ENCODE data around the gene BCORL1.

The BCORL1 gene

DNA sequence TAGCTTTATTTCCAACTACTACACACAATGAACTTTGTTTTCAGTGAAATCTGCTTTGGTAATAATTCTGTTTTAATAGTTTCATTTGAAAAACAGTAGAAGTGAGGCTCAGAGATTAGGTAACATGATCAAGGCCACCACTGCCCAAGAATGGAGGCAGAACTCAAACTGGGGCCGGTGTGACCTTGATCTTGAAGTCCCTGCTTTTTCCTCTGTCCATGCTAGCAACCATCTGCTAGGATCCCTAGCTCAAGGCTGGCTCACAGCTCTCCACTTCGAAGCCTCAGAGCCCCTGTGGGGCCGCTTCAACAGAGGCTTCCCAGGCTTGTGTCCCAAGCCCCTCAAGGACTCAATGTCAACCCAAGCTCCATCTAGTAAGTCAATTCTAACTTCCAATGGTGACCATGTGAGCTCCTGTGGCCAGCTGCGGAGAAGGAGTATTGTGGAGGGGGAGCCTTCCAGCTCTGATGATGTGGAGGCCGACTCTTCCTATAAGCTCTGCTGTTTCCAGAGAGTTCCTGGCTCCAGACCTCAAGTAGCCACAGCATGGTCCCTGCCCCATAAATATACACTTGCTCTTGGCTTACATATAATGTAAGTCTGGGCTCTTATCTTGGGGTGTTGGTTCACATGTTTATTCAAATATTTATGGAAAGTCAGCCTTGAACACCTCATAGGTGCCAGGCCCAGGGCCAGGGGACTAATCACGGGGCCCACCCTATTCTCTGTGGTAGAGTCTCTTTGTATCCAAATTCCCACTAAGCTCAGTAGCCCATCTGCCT is 113.0 kb downstream of the BCORL1 start:
- Histone ChIP-seq H3K4me3 (ENCODE audit: low read length) (no peak overlapping the region), H3K4me1 (ENCODE audit: low read length) (peaks cover 26% of the 10 kb centered on the region), H3K4me2 (ENCODE audit: low read length) (no peak overlapping the region), H4K20me1 (ENCODE audit: insufficient read depth, low read length) (peaks cover 70% of the 10 kb centered on the region), H3K79me2 (ENCODE audit: low read length) (peaks cover 97% of the 10 kb centered on the region), H3K36me3 (replicated peaks; ENCODE audit: low read depth, low read length) (peaks cover 7% of the 10 kb centered on the region), H3K27me3 (ENCODE audit: low read depth, low read length) (no peaks in the 10 kb centered on the region), H3K9ac (ENCODE audit: low read length) (no peak overlapping the region), H2AFZ (ENCODE audit: low read depth, low read length) (no peak overlapping the region), H3K27ac (ENCODE audit: low read length) (no peak overlapping the region), H3K9me3 (ENCODE audit: insufficient read depth, low read length) (no peaks in the 10 kb centered on the region)
- TF ChIP-seq, protein P1, sequence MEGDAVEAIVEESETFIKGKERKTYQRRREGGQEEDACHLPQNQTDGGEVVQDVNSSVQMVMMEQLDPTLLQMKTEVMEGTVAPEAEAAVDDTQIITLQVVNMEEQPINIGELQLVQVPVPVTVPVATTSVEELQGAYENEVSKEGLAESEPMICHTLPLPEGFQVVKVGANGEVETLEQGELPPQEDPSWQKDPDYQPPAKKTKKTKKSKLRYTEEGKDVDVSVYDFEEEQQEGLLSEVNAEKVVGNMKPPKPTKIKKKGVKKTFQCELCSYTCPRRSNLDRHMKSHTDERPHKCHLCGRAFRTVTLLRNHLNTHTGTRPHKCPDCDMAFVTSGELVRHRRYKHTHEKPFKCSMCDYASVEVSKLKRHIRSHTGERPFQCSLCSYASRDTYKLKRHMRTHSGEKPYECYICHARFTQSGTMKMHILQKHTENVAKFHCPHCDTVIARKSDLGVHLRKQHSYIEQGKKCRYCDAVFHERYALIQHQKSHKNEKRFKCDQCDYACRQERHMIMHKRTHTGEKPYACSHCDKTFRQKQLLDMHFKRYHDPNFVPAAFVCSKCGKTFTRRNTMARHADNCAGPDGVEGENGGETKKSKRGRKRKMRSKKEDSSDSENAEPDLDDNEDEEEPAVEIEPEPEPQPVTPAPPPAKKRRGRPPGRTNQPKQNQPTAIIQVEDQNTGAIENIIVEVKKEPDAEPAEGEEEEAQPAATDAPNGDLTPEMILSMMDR (IDR thresholded peaks at IDR 0.05; ENCODE audit: low read depth, low read length): no peak
- TF ChIP-seq EZH2phosphoT487 (IDR thresholded peaks at IDR 0.05; ENCODE audit: low read depth): no peak

DNA sequence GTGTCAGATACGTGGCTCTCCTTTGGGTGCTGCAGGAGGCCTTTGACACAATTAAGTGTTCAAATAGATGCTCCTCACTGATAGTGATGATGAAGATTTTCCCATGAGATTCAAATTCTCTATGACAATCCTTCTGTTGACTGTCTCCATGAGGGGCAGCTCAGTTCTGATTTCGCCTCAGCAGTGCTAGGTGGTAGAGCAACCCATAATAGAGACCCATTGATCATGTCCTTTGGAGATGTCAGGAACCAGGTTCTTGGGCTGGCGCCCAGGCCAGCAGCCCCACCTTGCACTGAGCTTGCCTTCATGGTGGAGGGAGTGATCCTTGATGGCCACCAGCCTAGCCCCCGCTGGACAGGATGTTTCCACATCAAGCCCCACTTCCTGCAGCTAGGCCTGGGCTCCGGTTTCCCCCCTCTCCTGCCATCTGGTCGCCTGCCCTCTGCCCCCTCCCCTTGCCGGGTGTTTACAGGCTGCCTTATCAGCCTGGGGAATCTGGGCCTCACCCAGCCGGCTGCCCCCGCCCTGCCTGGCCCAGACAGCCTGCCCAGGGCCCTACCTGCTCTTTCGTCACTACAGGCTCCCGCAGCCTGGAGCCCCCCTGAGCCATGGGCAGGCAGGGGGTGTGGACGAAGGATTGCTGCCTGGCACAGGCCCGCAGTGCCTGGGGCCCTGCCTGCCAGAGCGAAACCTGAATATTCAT is 115.2 kb downstream of the BCORL1 start:
- H3K79me2 ChIP-seq (ENCODE audit: low read length): peaks cover 99% of the 10 kb centered on the region
- H3K9ac ChIP-seq (ENCODE audit: low read length): no peak overlapping the region
- H3K4me2 ChIP-seq (ENCODE audit: low read length): no peak overlapping the region
- TF ChIP-seq EZH2phosphoT487 (IDR thresholded peaks at IDR 0.05; ENCODE audit: low read depth): no peak
- TF ChIP-seq, protein P1 (IDR thresholded peaks at IDR 0.05; ENCODE audit: low read depth, low read length): no peak
- peaks cover 9% of the 10 kb centered on the region for H3K4me1 ChIP-seq (ENCODE audit: low read length)
- H2AFZ ChIP-seq (ENCODE audit: low read depth, low read length): no peak overlapping the region
- H3K9me3 ChIP-seq (ENCODE audit: insufficient read depth, low read length): no peaks in the 10 kb centered on the region
- H3K36me3 ChIP-seq (replicated peaks; ENCODE audit: low read depth, low read length): peaks cover 7% of the 10 kb centered on the region
- H3K27me3 ChIP-seq (ENCODE audit: low read depth, low read length): no peaks in the 10 kb centered on the region
- no peak overlapping the region for H3K27ac ChIP-seq (ENCODE audit: low read length)
- no peak overlapping the region for H3K4me3 ChIP-seq (ENCODE audit: low read length)
- H4K20me1 ChIP-seq (ENCODE audit: insufficient read depth, low read length): peaks cover 86% of the 10 kb centered on the region

DNA sequence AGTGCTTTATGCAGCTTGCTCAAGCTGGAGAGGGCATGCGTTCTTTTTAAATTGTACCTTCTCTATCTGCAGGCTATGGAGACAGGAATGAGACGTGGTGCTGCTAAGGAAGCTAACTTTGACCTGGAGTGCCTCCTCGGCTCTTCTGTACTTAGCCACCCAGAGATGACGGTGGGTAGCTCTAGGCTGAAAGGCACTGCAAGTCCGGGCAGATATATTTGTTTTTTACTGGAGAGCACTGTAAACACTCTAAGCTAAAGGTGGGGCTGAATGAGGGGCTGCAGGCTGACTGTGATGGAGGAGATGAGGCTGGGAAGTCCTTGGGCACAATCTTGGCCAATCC is 115.7 kb downstream of the BCORL1 start:
- H3K36me3 ChIP-seq (replicated peaks; ENCODE audit: low read depth, low read length): peaks cover 7% of the 10 kb centered on the region
- peaks cover 99% of the 10 kb centered on the region for H3K79me2 ChIP-seq (ENCODE audit: low read length)
- H2AFZ ChIP-seq (ENCODE audit: low read depth, low read length): no peak overlapping the region
- H3K4me1 ChIP-seq (ENCODE audit: low read length): peaks cover 5% of the 10 kb centered on the region
- no peak overlapping the region for H3K27ac ChIP-seq (ENCODE audit: low read length)
- no peak overlapping the region for H3K9ac ChIP-seq (ENCODE audit: low read length)
- H3K4me2 ChIP-seq (ENCODE audit: low read length): no peak overlapping the region
- H3K27me3 ChIP-seq (ENCODE audit: low read depth, low read length): no peaks in the 10 kb centered on the region
- H3K4me3 ChIP-seq (ENCODE audit: low read length): no peak overlapping the region
- peaks cover 87% of the 10 kb centered on the region for H4K20me1 ChIP-seq (ENCODE audit: insufficient read depth, low read length)
- TF ChIP-seq EZH2phosphoT487 (IDR thresholded peaks at IDR 0.05; ENCODE audit: low read depth): no peak
- TF ChIP-seq, protein P1 (IDR thresholded peaks at IDR 0.05; ENCODE audit: low read depth, low read length): no peak
- no peaks in the 10 kb centered on the region for H3K9me3 ChIP-seq (ENCODE audit: insufficient read depth, low read length)

DNA sequence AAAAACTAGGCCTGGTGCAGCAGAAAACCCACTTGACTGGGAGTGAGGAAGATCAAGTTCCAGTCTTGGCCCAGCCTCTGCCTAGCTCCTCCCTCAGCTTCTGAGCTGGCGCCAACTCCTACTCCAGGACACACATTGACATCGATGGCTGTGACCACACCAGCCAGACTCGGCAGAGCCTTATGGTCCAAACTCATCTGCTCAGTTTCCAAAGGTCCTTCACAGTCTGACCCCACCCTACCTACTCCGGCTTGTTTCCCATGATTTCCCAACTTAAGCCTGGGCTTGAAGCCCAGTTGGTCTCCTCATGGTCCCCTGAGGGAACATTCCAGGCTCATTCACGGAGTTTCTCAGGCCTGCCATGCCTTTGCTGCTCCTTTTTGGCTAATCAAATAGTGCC is 117.7 kb downstream of the BCORL1 start:
- Histone ChIP-seq H3K27me3 (ENCODE audit: low read depth, low read length) (no peaks in the 10 kb centered on the region), H3K9me3 (ENCODE audit: insufficient read depth, low read length) (no peaks in the 10 kb centered on the region), H3K79me2 (ENCODE audit: low read length) (peaks cover 99% of the 10 kb centered on the region), H3K9ac (ENCODE audit: low read length) (no peak overlapping the region), H2AFZ (ENCODE audit: low read depth, low read length) (no peak overlapping the region), H4K20me1 (ENCODE audit: insufficient read depth, low read length) (peaks cover 91% of the 10 kb centered on the region), H3K4me2 (ENCODE audit: low read length) (no peak overlapping the region), H3K27ac (ENCODE audit: low read length) (no peak overlapping the region), H3K4me3 (ENCODE audit: low read length) (no peak overlapping the region), H3K4me1 (ENCODE audit: low read length) (no peaks in the 10 kb centered on the region), H3K36me3 (replicated peaks; ENCODE audit: low read depth, low read length) (peaks cover 7% of the 10 kb centered on the region)
- no peak for TF ChIP-seq EZH2phosphoT487 (IDR thresholded peaks at IDR 0.05; ENCODE audit: low read depth)

Measured in OCI-LY3 (cell line).